KMS-11 (cell line): Measurements from ENCODE around the gene AATF.

ENCODE experiments used
- H2AFZ ChIP-seq: fragments of 200-600 bp; sonication (generic); 2 replicates; pipeline ENCODE4 v1.6.1; 2016; ENCODE audit warnings: antibody characterized with exemption, mixed run types, low read depth
- H3K27ac ChIP-seq: fragments of 200-600 bp; sonication (generic); 2 replicates; pipeline ENCODE4 v1.6.1; 2016; ENCODE audit warnings: mild to moderate bottlenecking, mixed run types
- H3K27me3 ChIP-seq: fragments of 200-600 bp; sonication (generic); 2 replicates; pipeline ENCODE4 v1.6.1; 2017; ENCODE audit warnings: mild to moderate bottlenecking, low read depth, mixed run types, moderate library complexity; ENCODE audit not compliant: insufficient read depth
- H3K36me3 ChIP-seq: fragments of 200-600 bp; sonication (generic); 2 replicates; pipeline ENCODE4 v1.6.1; 2017; ENCODE audit warnings: mild to moderate bottlenecking, mixed run types; ENCODE audit not compliant: insufficient read depth
- H3K4me1 ChIP-seq: fragments of 200-600 bp; sonication (generic); 2 replicates; pipeline ENCODE4 v1.6.1; 2016; ENCODE audit warnings: mild to moderate bottlenecking, low read depth, mixed run types; ENCODE audit not compliant: poor library complexity, severe bottlenecking
- H3K4me2 ChIP-seq: fragments of 200-600 bp; sonication (generic); 2 replicates; pipeline ENCODE4 v1.7.0; 2016; ENCODE audit warnings: mild to moderate bottlenecking, mixed run types
- H3K4me3 ChIP-seq: fragments of 200-600 bp; sonication (generic); IDR thresholded peaks from 2 replicates; pipeline ENCODE4 v1.6.1; 2017; ENCODE audit warnings: low read depth, low read length, mixed read lengths; ENCODE audit not compliant: insufficient read depth
- H3K79me2 ChIP-seq: fragments of 200-600 bp; sonication (generic); 2 replicates; pipeline ENCODE4 v1.6.1; 2016; ENCODE audit warnings: low read depth, mixed run types; ENCODE audit not compliant: insufficient read depth
- H3K9ac ChIP-seq: fragments of 200-600 bp; sonication (generic); 2 replicates; pipeline ENCODE4 v1.6.1; 2016; ENCODE audit warnings: mild to moderate bottlenecking, mixed run types
- H4K20me1 ChIP-seq: fragments of 200-600 bp; sonication (generic); 2 replicates; pipeline ENCODE4 v1.6.1; 2016; ENCODE audit warnings: mild to moderate bottlenecking, mixed run types; ENCODE audit not compliant: insufficient read depth
- CTCF ChIP-seq: fragments of 200-600 bp; sonication (generic); conservative IDR thresholded peaks from 2 replicates; pipeline ENCODE4 v1.6.1; 2017; ENCODE audit warnings: low read depth, mild to moderate bottlenecking, antibody characterized with exemption, low read length, moderate library complexity, mixed read lengths

AATF gene

GRCh38 chr17:36939802-36940312 lies 8.9 kb upstream of the AATF start:
- Histone ChIP-seq H3K4me3 (no peak overlapping the region), H3K79me2 (no peaks in the 10 kb centered on the region), H3K4me2 (no peak overlapping the region), H2AFZ (no peak overlapping the region), H3K36me3 (no peaks in the 10 kb centered on the region), H3K4me1 (no peaks in the 10 kb centered on the region), H3K27me3 (peaks cover 81% of the 10 kb centered on the region), H4K20me1 (no peaks in the 10 kb centered on the region), H3K9ac (no peak overlapping the region), H3K27ac (no peak overlapping the region)
- TF ChIP-seq CTCF = no peak

GRCh38 chr17:36940313-36941264 lies 8.2 kb upstream of the AATF start:
- no peak overlapping the region for H3K4me3 ChIP-seq
- no peaks in the 10 kb centered on the region for H4K20me1 ChIP-seq
- H3K4me2 ChIP-seq = no peak overlapping the region

GRCh38 chr17:36941265-36942010 lies 7.3 kb upstream of the AATF start:
- H3K27ac ChIP-seq = no peak overlapping the region
- no peak for TF ChIP-seq CTCF
- H4K20me1 ChIP-seq = no peaks in the 10 kb centered on the region
- peaks cover 66% of the 10 kb centered on the region for H3K27me3 ChIP-seq
- H2AFZ ChIP-seq = no peak overlapping the region
- no peak overlapping the region for H3K4me3 ChIP-seq
- no peaks in the 10 kb centered on the region for H3K79me2 ChIP-seq
- H3K36me3 ChIP-seq = no peaks in the 10 kb centered on the region
- no peaks in the 10 kb centered on the region for H3K4me1 ChIP-seq
- no peak overlapping the region for H3K9ac ChIP-seq
- H3K4me2 ChIP-seq = no peak overlapping the region

More at GRCh38 chr17:36940313-36941264, 8.2 kb upstream of the AATF start:
- Histone ChIP-seq H2AFZ (no peak overlapping the region), H3K79me2 (no peaks in the 10 kb centered on the region), H3K9ac (no peak overlapping the region), H3K4me1 (no peaks in the 10 kb centered on the region), H3K27me3 (peaks cover 75% of the 10 kb centered on the region), H3K27ac (no peak overlapping the region), H3K36me3 (no peaks in the 10 kb centered on the region)
- TF ChIP-seq CTCF = no peak

GRCh38 chr17:36942019-36942599 lies 6.6 kb upstream of the AATF start:
- H3K27me3 ChIP-seq = peaks cover 60% of the 10 kb centered on the region
- no peak for TF ChIP-seq CTCF
- no peak overlapping the region for H3K27ac ChIP-seq
- H4K20me1 ChIP-seq = no peaks in the 10 kb centered on the region
- H3K79me2 ChIP-seq = no peaks in the 10 kb centered on the region
- no peak overlapping the region for H3K4me2 ChIP-seq
- no peak overlapping the region for H3K9ac ChIP-seq
- H2AFZ ChIP-seq = no peak overlapping the region
- no peak overlapping the region for H3K4me3 ChIP-seq
- no peaks in the 10 kb centered on the region for H3K4me1 ChIP-seq
- no peaks in the 10 kb centered on the region for H3K36me3 ChIP-seq
